Measurements from ENCODE around the gene LRRC53.
A peak's percentile ranks its signal among the peaks of the same experiment; 100 is the strongest.

The LRRC53 gene

DNA sequence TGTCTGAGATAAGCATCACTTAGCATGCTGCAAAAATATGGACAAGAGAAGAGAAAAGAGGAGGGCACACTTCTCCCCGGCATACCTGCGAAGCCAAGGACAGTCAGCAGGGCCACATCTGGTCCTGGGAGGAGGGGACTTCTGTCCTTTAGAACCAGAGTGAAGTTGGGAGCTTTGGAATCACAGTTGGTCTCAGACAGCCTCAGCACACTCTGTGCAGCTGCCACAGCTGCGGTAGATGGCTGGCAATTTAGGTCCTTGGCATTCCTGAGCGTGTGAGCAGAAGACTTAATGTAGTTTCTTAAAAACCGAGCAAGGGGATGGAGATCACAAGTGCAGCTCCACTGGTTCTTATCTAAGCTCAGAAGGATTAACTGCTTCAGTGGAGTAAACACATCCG lies 32.3 kb downstream of the LRRC53 start:
- TF ChIP-seq JUND (IDR thresholded peaks at IDR 0.05; ENCODE audit: low read depth): no peak
- no peak for DNase-seq (ENCODE audit: low read depth in 1 of 2, low spot score in 1 of 2)
- in situ Hi-C loops (cut with HindIII; ENCODE audit: low pct_unique_long_range_greater_than_20kb, low sequenced_read_pairs): no loop called here

- TF ChIP-seq JUND (IDR thresholded peaks at IDR 0.05; ENCODE audit: low read depth): no peak
- DNase-seq (ENCODE audit: low read depth in 1 of 2, low spot score in 1 of 2): no peak
- in situ Hi-C loops (cut with HindIII; ENCODE audit: low pct_unique_long_range_greater_than_20kb, low sequenced_read_pairs): no loop called here
Observed at GRCh38 chr1:74478979-74479378, 33.4 kb downstream of the LRRC53 start.

GRCh38 chr1:74474585-74474984 lies 37.8 kb downstream of the LRRC53 start:
- DNase-seq (ENCODE audit: low read depth in 1 of 2, low spot score in 1 of 2): no peak
- TF ChIP-seq JUND (IDR thresholded peaks at IDR 0.05; ENCODE audit: low read depth): no peak
- in situ Hi-C loops (cut with HindIII; ENCODE audit: low pct_unique_long_range_greater_than_20kb, low sequenced_read_pairs): no loop called here

DNA sequence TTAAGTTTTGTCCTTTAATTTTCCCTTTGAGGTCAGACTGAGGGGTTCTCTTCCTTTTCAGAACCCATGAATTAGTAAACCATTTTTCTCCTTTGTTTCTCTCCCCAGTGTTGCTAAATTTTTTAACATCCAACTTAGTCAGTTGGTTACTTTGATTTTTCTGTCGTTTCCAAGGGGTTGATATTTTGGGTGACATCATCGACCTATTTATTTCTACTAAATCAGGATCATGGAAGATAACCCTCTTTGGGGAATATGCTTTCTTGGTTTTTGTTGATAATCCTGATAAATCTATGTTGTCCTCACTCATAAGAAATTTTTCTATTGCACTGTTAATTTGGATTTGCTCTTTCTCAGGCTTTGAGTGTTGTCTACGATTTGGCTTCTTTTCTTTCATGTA lies 40.9 kb downstream of the LRRC53 start:
- no peak for TF ChIP-seq JUND (IDR thresholded peaks at IDR 0.05; ENCODE audit: low read depth)
- in situ Hi-C loops (cut with HindIII; ENCODE audit: low pct_unique_long_range_greater_than_20kb, low sequenced_read_pairs): no loop called here
- no peak for DNase-seq (ENCODE audit: low read depth in 1 of 2, low spot score in 1 of 2)

DNA sequence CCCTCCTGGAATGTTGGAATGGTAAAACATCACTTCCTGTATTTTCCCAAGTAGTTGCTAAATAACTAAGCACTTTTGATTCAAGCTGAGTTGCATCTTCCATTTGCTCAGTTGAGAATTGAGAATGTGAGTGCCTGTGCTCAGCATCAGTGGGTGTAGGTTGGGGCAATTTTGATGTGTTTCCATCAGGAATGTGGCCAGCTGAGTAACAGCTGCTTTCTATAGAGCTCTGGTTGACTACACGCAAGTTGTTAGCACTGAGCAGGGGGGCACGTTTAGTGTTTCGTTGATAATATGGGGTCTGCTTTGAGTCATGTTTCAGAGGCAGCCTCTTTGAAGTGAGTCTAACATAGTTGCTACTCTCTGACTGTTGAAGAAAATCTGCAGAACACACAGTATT lies 41.5 kb downstream of the LRRC53 start:
- DNase-seq (ENCODE audit: low read depth in 1 of 2, low spot score in 1 of 2): no peak
- no peak for TF ChIP-seq JUND (IDR thresholded peaks at IDR 0.05; ENCODE audit: low read depth)
- in situ Hi-C loops (cut with HindIII; ENCODE audit: low pct_unique_long_range_greater_than_20kb, low sequenced_read_pairs): no loop called here

GRCh38 chr1:74470251-74470650 lies 42.2 kb downstream of the LRRC53 start:
- no peak for DNase-seq (ENCODE audit: low read depth in 1 of 2, low spot score in 1 of 2)
- in situ Hi-C loops (cut with HindIII; ENCODE audit: low pct_unique_long_range_greater_than_20kb, low sequenced_read_pairs): no loop called here
- no peak for TF ChIP-seq JUND (IDR thresholded peaks at IDR 0.05; ENCODE audit: low read depth)

- in situ Hi-C loops (cut with HindIII; ENCODE audit: low pct_unique_long_range_greater_than_20kb, low sequenced_read_pairs): no loop called here
- no peak for TF ChIP-seq JUND (IDR thresholded peaks at IDR 0.05; ENCODE audit: low read depth)
- peak; percentile 28 to 63 for DNase-seq (ENCODE audit: low read depth in 1 of 2, low spot score in 1 of 2)
Observed at GRCh38 chr1:74468982-74469603, 43.3 kb downstream of the LRRC53 start.

DNA sequence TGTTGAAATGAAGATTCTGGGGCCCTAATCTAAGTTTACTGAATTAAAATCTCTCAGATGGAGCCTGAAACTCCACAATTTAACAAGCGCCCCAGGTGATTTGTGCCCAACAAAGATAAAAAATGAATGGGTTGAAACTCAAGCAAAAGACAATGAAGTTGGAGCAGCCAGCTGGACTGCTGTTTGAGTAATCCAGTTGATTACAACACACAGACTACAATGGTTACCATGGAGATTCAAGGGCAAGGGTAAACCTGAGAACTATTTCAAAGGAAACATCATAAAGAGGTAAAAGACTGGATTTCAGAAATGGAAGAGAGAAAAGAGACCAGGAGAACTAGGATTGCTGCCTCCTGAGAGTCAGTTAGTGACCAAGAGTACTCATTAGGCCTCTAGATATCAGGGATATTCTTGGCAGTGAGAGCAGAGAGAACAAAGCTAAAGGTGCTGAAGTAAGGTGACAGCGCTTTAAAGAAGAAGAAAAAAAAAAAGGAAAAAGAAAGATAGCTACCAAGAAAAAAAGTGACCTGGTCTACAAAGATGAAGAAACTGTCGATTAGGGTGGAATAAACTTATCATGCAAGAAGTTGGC lies 44.5 kb downstream of the LRRC53 start:
- DNase-seq (ENCODE audit: low read depth in 1 of 2, low spot score in 1 of 2): no peak
- in situ Hi-C loops (cut with HindIII; ENCODE audit: low pct_unique_long_range_greater_than_20kb, low sequenced_read_pairs): no loop called here
- TF ChIP-seq JUND (IDR thresholded peaks at IDR 0.05; ENCODE audit: low read depth): no peak

- in situ Hi-C loops (cut with HindIII; ENCODE audit: low pct_unique_long_range_greater_than_20kb, low sequenced_read_pairs): no loop called here
- no peak for TF ChIP-seq JUND (IDR thresholded peaks at IDR 0.05; ENCODE audit: low read depth)
- no peak for DNase-seq (ENCODE audit: low read depth in 1 of 2, low spot score in 1 of 2)
Observed at GRCh38 chr1:74465193-74465681, 47.2 kb downstream of the LRRC53 start.

DNA sequence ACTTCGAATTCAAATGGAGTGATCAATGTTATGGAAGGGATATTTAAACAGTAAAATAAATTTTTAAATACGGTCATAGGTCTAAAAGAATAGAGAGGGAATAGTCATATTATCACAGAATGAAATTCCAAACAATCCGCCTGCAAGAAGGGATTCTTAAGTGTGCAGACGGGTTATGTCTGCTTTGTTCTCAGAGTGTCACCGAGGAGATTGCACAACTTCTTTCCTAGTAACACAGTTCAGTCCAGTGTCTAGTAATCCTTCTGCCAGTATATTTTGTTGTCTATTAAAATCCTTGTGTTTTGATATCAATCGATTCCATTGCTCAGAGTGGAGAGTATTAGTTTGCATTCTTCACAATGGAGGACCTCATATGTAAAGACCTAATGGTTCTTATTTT lies 48.4 kb downstream of the LRRC53 start:
- no peak for TF ChIP-seq JUND (IDR thresholded peaks at IDR 0.05; ENCODE audit: low read depth)
- in situ Hi-C loops (cut with HindIII; ENCODE audit: low pct_unique_long_range_greater_than_20kb, low sequenced_read_pairs): no loop called here

DNA sequence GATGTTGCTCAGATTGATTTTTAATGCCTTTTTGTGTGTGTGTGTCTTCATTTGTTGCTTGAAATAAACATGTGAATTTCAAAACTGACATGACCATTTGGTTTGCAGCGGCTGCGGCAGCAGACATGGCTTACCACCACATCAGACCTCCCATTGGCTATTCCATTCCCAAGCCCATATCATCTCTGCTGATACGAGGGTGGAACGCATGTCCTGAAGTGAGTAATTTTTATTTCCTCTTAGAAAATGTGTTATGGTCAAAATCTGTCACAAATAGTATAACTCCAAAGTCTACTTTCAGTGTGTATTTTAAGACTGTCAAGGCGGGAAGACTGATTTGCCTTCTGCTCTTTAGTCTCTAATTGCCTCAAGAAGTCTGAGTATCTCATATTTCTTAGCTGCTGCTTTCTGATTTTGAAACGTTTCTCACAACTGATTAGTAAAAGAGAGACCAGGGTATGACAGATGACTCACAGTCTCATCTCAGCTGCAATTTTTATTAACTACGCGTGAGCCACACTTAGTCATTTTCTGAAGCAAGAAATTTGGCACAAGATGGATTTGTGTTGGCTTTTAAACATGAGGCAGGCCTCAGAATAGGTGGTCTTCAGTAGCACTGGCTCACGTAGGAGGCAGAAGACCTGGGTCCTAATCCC lies 49.0 kb downstream of the LRRC53 start:
- no peak for DNase-seq (ENCODE audit: low read depth in 1 of 2, low spot score in 1 of 2)
- in situ Hi-C loops (cut with HindIII; ENCODE audit: low pct_unique_long_range_greater_than_20kb, low sequenced_read_pairs): no loop called here
- TF ChIP-seq JUND (IDR thresholded peaks at IDR 0.05; ENCODE audit: low read depth): no peak

More for the DNA sequence above, 48.4 kb downstream of the LRRC53 start:
- DNase-seq (ENCODE audit: low read depth in 1 of 2, low spot score in 1 of 2): no peak

DNA sequence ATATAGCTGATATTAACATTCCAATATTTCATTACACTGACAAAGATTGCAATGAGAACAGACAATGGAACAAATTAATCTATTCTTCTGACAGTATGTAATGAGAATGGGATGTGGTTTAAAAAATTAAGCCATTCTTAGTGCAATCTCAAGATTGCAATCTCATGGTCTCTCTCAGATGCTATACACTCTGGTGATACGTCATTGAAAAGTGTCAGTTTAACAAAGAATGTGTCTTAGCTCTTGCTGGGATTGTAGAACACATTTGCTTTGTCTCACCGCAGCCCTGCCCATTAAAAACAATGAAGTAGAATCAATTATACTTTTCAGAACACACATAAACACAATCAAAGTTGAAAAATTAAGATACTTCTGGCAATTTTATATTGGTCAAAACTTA lies 55.2 kb downstream of the LRRC53 start:
- DNase-seq (ENCODE audit: low read depth in 1 of 2, low spot score in 1 of 2): no peak
- in situ Hi-C loops (cut with HindIII; ENCODE audit: low pct_unique_long_range_greater_than_20kb, low sequenced_read_pairs): no loop called here

GRCh38 chr1:74455390-74455789 lies 57.0 kb downstream of the LRRC53 start:
- TF ChIP-seq JUND (IDR thresholded peaks at IDR 0.05; ENCODE audit: low read depth): no peak
- DNase-seq (ENCODE audit: low read depth in 1 of 2, low spot score in 1 of 2): no peak
- in situ Hi-C loops (cut with HindIII; ENCODE audit: low pct_unique_long_range_greater_than_20kb, low sequenced_read_pairs): no loop called here

More for the DNA sequence above, 55.2 kb downstream of the LRRC53 start:
- no peak for TF ChIP-seq JUND (IDR thresholded peaks at IDR 0.05; ENCODE audit: low read depth)
